Ishikawa (cell line): ENCODE data around the gene CBX1.

Experiments used
- CEBPB ChIP-seq: IDR thresholded peaks from 2 replicates; pipeline ENCODE4 v1.6.1; 2012
- CREB1 ChIP-seq: IDR thresholded peaks from 2 replicates; pipeline ENCODE4 v1.6.1; 2012; ENCODE audit warnings: low read depth
- EGR1 ChIP-seq: IDR thresholded peaks from 2 replicates; pipeline ENCODE4 v1.6.1; 2012
- EP300 ChIP-seq: IDR thresholded peaks from 2 replicates; pipeline ENCODE4 v1.6.1; 2012; ENCODE audit warnings: borderline replicate concordance
- FOXM1 ChIP-seq: IDR thresholded peaks from 2 replicates; pipeline ENCODE4 v1.6.1; 2012; ENCODE audit warnings: low read depth, borderline replicate concordance
- MAX ChIP-seq: IDR thresholded peaks from 2 replicates; pipeline ENCODE4 v1.6.1; 2012
- NFIC ChIP-seq: IDR thresholded peaks from 2 replicates; pipeline ENCODE4 v1.6.1; 2012
- RAD21 ChIP-seq: IDR thresholded peaks from 2 replicates; pipeline ENCODE4 v1.6.1; 2012; ENCODE audit warnings: low read depth
- REST ChIP-seq: IDR thresholded peaks from 2 replicates; pipeline ENCODE4 v1.6.1; 2012; ENCODE audit warnings: low read depth, mild to moderate bottlenecking
- TAF1 ChIP-seq: IDR thresholded peaks from 2 replicates; pipeline ENCODE4 v1.6.1; 2012; ENCODE audit warnings: low read depth, mild to moderate bottlenecking
- TCF12 ChIP-seq: IDR thresholded peaks from 2 replicates; pipeline ENCODE4 v1.6.1; 2012; ENCODE audit warnings: low read depth
- TEAD4 ChIP-seq: IDR thresholded peaks from 2 replicates; pipeline ENCODE4 v1.6.1; 2012
- YY1 ChIP-seq: IDR thresholded peaks from 2 replicates; pipeline ENCODE4 v1.6.1; 2012; ENCODE audit warnings: low read depth
- ZBTB7A ChIP-seq: IDR thresholded peaks from 2 replicates; pipeline ENCODE4 v1.6.1; 2012; ENCODE audit warnings: low read depth
- TF ChIP-seq, protein P1 (sequence below): IDR thresholded peaks from 2 replicates; pipeline ENCODE4 v1.6.1; 2012

The CBX1 gene

GRCh38 chr17:48134912-48135480 lies 33.7 kb upstream of the CBX1 start:
- no peak for TF ChIP-seq TEAD4
- TF ChIP-seq ZBTB7A = no peak
- TF ChIP-seq, protein P1, sequence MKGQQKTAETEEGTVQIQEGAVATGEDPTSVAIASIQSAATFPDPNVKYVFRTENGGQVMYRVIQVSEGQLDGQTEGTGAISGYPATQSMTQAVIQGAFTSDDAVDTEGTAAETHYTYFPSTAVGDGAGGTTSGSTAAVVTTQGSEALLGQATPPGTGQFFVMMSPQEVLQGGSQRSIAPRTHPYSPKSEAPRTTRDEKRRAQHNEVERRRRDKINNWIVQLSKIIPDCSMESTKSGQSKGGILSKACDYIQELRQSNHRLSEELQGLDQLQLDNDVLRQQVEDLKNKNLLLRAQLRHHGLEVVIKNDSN = no peak
- TF ChIP-seq EGR1 = no peak
- no peak for TF ChIP-seq TCF12
- no peak for TF ChIP-seq NFIC
- TF ChIP-seq CREB1 = no peak
- TF ChIP-seq TAF1 = no peak
- TF ChIP-seq EP300 = no peak

GRCh38 chr17:48132385-48132784 lies 31.1 kb upstream of the CBX1 start:
- TF ChIP-seq MAX = no peak
- TF ChIP-seq FOXM1 = no peak
- TF ChIP-seq EP300 = no peak
- TF ChIP-seq, protein P1 = no peak

DNA sequence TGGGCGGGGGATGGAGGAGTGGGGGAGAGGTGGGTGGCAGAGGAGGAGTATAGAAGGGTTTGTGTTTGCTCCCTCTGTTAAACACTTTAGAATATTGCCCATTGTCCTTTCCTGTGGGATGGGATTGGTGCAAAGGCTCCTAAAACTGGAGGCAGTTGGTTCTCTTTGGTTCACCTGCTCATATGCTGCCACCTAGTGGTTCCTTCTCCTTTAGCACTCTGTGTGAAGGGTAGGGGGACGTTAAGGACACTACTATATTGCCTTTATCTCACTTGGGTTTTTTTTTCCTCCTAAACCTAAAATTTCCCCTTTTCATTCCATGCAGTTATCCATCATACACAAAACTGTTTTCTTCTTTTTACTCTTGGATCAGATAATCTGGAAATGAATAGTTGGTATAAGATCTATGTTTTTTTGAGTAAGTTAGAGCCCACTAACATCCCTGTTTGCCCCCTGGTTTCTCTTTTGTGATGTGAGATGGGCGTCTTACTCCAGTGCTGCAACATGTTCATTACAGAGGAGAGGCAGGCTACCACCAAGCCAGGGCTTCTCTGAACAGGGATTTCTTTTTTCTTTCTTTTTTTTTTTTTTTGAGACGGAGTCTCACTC lies 30.0 kb upstream of the CBX1 start:
- TF ChIP-seq NFIC = no peak
- TF ChIP-seq REST = no peak
- no peak for TF ChIP-seq CREB1
- no peak for TF ChIP-seq EP300
- TF ChIP-seq TCF12 = no peak
- TF ChIP-seq MAX = no peak
- no peak for TF ChIP-seq ZBTB7A
- TF ChIP-seq CEBPB = no peak
- TF ChIP-seq RAD21 = peak; percentile 98

DNA sequence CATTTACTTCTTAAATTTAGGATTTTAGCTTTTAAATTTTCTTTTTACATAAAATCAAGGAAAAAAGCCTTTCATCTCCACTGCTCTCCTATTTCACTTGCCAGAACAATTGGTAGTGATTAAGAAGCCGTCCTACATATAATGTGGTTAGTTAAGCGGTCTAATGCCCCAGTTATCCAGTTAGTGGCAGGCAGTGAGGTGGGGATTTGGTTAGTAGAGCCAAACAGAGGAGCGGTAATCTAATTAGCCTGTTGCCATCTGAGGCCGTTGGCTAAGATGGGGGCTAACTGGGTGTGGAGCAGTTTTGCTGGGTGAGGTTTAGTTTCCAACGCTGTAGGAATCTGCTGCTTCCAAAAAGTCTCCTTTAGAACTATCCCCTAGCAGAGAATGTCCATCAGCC lies 28.7 kb upstream of the CBX1 start:
- TF ChIP-seq EGR1 (no peak), TEAD4 (no peak), EP300 (no peak), FOXM1 (no peak), NFIC (no peak), CEBPB (no peak), TCF12 (no peak), TAF1 (no peak), CREB1 (no peak), YY1 (no peak), RAD21 (no peak), ZBTB7A (no peak), MAX (no peak), REST (no peak)
- TF ChIP-seq, protein P1 = no peak

GRCh38 chr17:48128400-48128799 lies 27.1 kb upstream of the CBX1 start:
- no peak for TF ChIP-seq REST
